Ureter (tissue), 1 donor: ENCODE data around the gene MAFG. TPM values are rescaled to one million over a fixed set of nuclear protein-coding genes. Genes with fewer than 3 reads are reported as not detected.

Experiments
- DNase-seq: peaks from one replicate; pipeline ENCODE4 v3.0.0-alpha.2; 2020; ENCODE audit warnings: low spot score
- total RNA-seq: library from RNA; stranded (reverse); gene quantifications from one replicate; pipeline ENCODE4 v1.2.4, GENCODE V29; 2023
- donor health status: DM: yes; HTN: yes; CAD: no.

MAFG gene
- total RNA-seq, 1 donor from 2014 or later, result 14.1 TPM

GRCh38 chr17:81909966-81910839 is 17.3 kb downstream of the MAFG start:
- DNase-seq, result no peak

DNA sequence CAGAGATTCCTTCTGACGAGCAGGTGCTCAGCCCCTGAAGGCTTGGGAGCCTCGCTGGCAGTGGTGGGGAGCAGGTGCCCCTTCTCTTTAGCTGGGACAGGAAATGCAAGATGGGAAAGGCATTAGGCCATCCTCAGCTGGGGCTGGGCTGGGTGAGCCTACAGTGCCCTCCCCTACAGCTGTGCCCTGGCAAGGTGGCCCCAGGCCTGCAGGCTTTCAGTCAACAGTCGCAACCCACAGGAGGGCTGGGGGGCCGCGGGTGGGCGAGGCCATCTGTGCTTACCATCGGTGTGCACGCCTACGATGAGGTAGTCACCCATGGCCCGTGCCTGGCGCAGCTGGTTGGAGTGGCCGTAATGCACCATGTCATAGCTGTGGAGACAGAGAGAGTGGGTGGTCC is 18.3 kb downstream of the MAFG start:
- no peak for DNase-seq

GRCh38 chr17:81908793-81909192 is 18.7 kb downstream of the MAFG start:
- no peak for DNase-seq

DNA sequence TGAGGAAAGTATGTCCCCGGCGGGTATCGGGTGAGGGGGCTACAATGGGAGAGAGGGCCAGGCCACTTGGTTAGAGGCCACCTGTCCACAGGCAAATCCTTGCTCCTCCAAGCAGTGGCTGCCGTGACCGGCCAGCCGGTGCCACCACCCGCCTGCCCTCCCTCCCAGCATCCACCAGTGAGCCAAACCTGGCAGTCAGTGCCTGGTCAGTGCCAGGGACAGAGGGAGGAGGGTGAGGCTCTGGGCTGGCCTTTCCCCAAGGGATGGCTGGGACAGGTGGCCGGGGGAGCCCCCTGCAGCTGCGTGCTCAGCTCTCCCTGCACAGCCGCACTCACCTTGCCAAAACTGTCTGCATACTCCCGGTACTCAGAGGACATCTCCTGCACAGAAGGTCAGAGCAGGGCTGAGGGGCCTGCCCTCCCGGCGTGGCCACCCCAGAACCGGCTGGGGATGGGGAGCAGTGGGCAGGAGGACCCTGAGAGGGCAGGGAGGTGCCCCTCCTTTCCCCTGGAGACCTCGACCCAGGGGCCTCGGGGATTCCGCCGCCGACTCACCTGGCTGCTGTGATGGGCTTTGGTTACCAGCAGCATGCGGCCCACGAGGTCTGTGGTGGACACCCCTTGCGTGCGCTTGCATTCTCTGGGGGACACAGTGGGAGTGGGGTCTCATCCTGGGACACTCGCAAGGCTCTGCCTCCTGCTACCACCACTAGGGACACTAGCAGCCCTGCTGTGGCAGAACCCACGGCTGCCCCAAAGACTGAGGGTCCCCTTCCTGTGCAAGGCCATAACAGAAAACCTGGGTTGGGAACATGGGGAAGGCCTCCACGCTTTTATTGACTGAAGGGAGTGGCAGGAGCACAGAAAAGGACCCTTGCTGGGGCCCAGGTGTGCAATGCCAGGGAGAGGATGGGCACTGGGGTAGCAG is 20.1 kb downstream of the MAFG start:
- no peak for DNase-seq

DNA sequence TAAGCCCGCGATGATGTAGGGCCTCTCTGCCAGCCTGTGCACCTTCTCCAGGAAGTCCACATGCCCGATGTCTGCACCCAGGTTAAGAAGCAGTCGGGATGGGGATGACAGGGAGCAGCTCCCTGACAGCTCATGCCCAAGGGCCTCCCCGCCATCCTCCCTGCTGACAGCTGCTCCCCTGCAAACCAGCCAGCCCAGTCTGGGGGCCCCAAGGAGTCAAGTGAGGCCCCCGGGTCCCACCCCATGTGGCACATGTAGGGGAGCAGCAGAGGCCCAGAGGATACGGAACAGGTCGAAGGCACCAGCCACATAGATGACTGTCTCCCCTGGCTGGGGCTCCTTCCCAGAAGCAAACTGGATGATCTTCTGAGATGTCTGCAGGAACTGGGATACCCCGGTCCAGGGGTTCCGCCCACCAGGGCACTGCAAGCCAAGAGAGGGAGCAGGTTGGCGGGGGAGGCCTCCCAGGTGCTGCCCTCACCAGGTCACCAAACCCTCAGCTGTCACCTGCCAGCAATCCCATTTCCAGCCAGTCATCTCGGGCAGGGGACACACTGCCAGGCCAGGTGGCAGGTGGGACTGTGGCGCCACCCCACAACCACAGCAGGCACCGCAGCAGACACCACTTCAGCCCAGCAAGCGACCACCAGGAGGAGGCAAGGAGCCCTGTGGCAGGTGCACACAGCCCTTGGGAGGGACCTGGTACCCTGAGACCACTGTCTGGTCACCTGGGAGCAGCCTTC is 20.9 kb downstream of the MAFG start:
- no peak for DNase-seq

GRCh38 chr17:81905993-81906392 is 21.5 kb downstream of the MAFG start:
- no peak for DNase-seq

DNA sequence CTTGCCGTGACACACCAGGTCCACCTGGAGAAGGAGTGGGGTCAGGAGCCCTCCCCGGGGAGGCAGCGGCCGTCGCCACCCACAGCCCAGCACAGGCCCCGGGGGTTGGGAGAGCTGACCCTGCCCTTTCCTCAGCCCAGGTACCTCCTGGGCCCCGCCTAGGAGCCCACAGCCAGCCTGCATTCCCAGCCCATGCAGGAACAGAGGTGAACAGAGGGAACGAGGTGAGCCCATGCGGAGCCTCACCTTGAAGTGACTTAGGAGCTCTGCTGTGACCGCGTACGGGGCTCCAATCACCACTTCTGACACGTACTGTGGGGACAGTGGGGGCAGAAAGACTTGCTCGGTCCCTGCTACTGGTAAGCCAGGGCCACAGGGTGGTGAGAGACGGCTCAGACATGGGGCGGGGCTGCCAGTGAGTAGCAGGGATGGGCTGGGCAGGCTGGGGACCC is 22.1 kb downstream of the MAFG start:
- no peak for DNase-seq

- DNase-seq, result no peak
These were observed 22.7 kb downstream of the MAFG start for GRCh38 chr17:81904600-81905423.

DNA sequence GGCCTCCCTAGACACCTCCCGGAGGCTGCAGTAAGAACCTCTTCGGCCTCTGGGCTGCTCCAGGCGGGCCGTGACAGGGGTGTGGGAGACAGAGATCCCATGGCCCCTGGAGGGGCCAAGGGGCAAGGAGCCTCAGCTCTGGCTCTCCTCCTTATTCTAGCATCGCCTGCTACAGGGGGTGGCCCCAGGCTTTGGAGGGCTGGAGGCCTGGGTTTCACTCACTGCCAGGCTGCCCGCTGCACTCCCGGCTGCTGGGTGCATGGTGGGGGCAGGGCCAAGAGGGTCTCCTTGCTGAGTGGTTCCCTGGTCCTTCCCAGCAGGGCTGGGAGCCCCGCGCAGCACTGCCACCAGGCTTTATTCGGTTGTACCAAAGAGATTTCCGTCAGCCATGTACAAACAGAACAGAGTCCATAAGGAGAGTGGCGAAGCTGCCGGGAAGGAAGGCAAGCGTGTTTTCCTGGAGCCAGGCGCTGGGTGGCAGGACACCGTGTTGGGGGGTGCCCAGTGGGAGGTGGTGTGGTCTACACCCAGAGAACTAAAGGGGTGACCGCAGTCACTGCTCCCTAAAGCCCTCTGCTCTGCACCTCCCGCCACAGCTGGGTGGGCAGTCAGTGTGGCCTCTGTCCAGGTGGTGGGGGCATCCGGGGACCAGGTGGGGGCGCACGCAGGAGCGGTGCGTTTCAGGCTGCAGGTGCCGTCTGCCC is 23.5 kb downstream of the MAFG start:
- no peak for DNase-seq

DNA sequence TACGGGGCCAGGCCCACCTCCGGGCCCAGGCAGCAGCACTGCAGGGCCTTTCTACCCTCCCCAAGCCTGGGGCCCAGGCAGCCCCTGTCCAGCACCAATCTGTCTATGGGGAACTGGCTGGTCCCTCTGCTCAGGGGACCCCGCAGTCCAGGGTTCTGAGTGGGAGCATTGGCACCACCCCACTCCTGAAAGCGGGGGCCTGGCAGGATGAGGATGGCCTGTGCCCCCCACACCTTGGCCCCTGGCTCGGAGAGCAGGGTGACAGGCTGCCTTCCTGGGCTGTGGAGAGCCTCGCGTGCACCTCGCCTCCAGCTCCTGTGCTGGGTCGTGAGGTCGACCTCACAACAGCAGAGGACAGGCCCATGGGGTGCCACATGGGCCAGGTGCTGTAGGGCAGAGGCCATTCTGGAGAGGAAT is 24.1 kb downstream of the MAFG start:
- no peak for DNase-seq

- no peak for DNase-seq
These were observed 24.7 kb downstream of the MAFG start for GRCh38 chr17:81902653-81903414.

DNA sequence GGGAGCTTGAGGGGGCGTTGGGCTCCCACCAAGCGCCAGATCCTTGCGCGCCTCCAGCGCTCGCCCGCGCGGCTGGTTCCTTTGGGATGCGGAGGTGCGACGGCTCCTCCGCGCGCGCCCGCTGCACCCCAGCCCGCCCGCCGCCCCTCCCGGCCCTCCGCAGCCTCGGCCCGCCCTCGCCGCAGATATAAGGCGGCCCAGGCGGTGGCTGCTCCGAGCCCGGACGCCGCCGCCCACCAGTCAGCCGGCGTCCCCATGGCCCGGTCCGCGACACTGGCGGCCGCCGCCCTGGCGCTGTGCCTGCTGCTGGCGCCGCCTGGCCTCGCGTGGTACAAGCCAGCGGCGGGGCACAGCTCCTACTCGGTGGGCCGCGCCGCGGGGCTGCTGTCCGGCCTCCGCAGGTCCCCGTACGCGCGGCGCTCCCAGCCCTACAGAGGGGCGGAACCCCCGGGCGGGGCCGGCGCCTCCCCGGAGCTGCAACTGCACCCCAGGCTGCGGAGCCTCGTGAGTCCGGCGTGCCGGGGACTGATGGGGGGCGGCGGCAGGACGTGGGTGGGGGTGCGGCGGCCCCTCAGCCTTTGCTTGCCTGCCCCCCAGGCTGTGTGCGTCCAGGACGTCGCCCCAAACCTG is 25.4 kb downstream of the MAFG start, which contains the start of gene NPB:
NPB (plus strand) TSS at position 216 of the 630 bp plus-strand sequence; CDS start at position 256, 40 bp downstream.
- no peak for DNase-seq

GRCh38 chr17:81901167-81902022 is 26.1 kb downstream of the MAFG start:
- DNase-seq, result no peak

GRCh38 chr17:81900181-81900820 is 27.2 kb downstream of the MAFG start:
- DNase-seq, result no peak

DNA sequence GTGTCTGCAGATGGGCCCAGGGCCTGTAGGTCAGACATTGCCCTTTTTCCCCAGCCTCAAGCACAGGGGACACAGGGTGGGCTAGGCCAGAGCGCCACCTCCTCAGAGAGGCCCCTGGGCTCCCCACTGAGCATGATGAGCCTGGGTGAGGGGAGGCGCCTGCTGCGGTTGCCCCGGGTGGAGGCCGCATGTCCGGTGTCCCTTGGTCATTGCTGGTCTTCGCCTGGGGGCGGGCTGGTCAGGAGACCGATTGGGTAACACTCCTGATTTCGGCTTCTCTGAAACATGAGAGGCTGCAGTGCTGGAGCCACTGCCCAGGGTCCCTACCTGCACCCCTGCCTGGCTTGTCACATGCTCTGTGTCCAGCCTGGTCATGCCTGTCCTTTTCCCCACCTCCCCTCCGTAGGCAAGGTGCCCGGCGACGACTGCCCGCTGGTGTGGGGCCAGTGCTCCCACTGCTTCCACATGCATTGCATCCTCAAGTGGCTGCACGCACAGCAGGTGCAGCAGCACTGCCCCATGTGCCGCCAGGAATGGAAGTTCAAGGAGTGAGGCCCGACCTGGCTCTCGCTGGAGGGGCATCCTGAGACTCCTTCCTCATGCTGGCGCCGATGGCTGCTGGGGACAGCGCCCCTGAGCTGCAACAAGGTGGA is 27.9 kb downstream of the MAFG start:
- DNase-seq, result no peak

DNA sequence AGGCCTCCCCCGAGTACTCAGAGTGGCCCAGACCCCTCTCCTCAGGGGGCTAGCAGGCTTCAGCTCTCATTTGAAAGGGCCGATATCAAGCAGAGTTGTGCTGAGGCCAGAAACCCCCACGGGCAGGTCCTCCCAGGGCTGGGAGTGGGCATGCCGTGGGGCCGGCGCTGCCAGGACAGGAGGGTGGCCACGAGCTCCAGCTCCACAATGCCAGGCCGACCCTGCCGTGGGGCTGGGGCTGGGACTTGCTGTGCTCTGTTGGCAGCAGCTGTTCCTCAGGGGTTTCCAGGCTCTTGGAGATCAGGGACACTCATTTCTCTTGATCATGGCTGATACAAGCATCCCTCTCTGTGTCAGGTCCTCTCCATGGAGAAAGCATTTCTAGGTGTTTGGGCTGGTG is 28.6 kb downstream of the MAFG start:
- no peak for DNase-seq
